Measurements from ENCODE around the gene TRIP10.

Gene TRIP10
- total RNA-seq, result 2.5 to 3.0 (median 2.9) reads per million in 3 donors

GRCh38 chr19:6739390-6739882 lies at the start of gene TRIP10:
TSS of gene TRIP10 (plus strand) at chr19:6739680. CDS start at chr19:6739762, 82 bp downstream.
- peak; percentile 75 to 85 (median 81) for DNase-seq
- peaks cover 41% of the 10 kb centered on the region for H3K4me1 ChIP-seq (ENCODE audit: control insufficient read depth, insufficient read depth, low read length, poor library complexity, severe bottlenecking)

GRCh38 chr19:6690160-6690885 lies 49.2 kb upstream of the TRIP10 start:
- Histone ChIP-seq H3K27me3 (replicated peaks; ENCODE audit: control insufficient read depth, insufficient read depth, low read length, poor library complexity, severe bottlenecking) (no peaks in the 10 kb centered on the region), H3K9me3 (ENCODE audit: control insufficient read depth, low read length) (no peaks in the 10 kb centered on the region), H3K36me3 (ENCODE audit: control insufficient read depth, insufficient read depth, low read length) (no peaks in the 10 kb centered on the region), H3K4me1 (ENCODE audit: control insufficient read depth, insufficient read depth, low read length, poor library complexity, severe bottlenecking) (no peaks in the 10 kb centered on the region), H3K27ac (ENCODE audit: insufficient read depth, low read length, poor library complexity, severe bottlenecking) (no peak overlapping the region), H3K4me3 (ENCODE audit: insufficient read depth, low read depth, low read length, poor library complexity, severe bottlenecking) (no peak overlapping the region)
- no peak for DNase-seq

More at GRCh38 chr19:6739390-6739882, at the start of gene TRIP10:
- no peaks in the 10 kb centered on the region for H3K9me3 ChIP-seq (ENCODE audit: control insufficient read depth, low read length)
- peak within 1 kb of the TSS; percentile 58 for H3K4me3 ChIP-seq (ENCODE audit: insufficient read depth, low read depth, low read length, poor library complexity, severe bottlenecking)
- H3K27ac ChIP-seq (ENCODE audit: insufficient read depth, low read length, poor library complexity, severe bottlenecking), result peak within 1 kb of the TSS; percentile 56
- H3K27me3 ChIP-seq (replicated peaks; ENCODE audit: control insufficient read depth, insufficient read depth, low read length, poor library complexity, severe bottlenecking), result no peaks in the 10 kb centered on the region
- H3K36me3 ChIP-seq (ENCODE audit: control insufficient read depth, insufficient read depth, low read length), result no peaks in the 10 kb centered on the region

- Histone ChIP-seq H3K4me3 (ENCODE audit: insufficient read depth, low read depth, low read length, poor library complexity, severe bottlenecking) (no peak overlapping the region), H3K9me3 (ENCODE audit: control insufficient read depth, low read length) (no peaks in the 10 kb centered on the region), H3K4me1 (ENCODE audit: control insufficient read depth, insufficient read depth, low read length, poor library complexity, severe bottlenecking) (no peaks in the 10 kb centered on the region), H3K27me3 (replicated peaks; ENCODE audit: control insufficient read depth, insufficient read depth, low read length, poor library complexity, severe bottlenecking) (no peaks in the 10 kb centered on the region), H3K36me3 (ENCODE audit: control insufficient read depth, insufficient read depth, low read length) (no peaks in the 10 kb centered on the region), H3K27ac (ENCODE audit: insufficient read depth, low read length, poor library complexity, severe bottlenecking) (no peak overlapping the region)
- no peak for DNase-seq
Measured at GRCh38 chr19:6691342-6691741, 48.1 kb upstream of the TRIP10 start.

- Histone ChIP-seq H3K36me3 (ENCODE audit: control insufficient read depth, insufficient read depth, low read length) (no peaks in the 10 kb centered on the region), H3K27me3 (replicated peaks; ENCODE audit: control insufficient read depth, insufficient read depth, low read length, poor library complexity, severe bottlenecking) (no peaks in the 10 kb centered on the region), H3K4me1 (ENCODE audit: control insufficient read depth, insufficient read depth, low read length, poor library complexity, severe bottlenecking) (no peaks in the 10 kb centered on the region), H3K4me3 (ENCODE audit: insufficient read depth, low read depth, low read length, poor library complexity, severe bottlenecking) (no peak overlapping the region), H3K9me3 (ENCODE audit: control insufficient read depth, low read length) (no peaks in the 10 kb centered on the region), H3K27ac (ENCODE audit: insufficient read depth, low read length, poor library complexity, severe bottlenecking) (no peak overlapping the region)
- no peak for DNase-seq
Measured at GRCh38 chr19:6692027-6692426, 47.5 kb upstream of the TRIP10 start.

- Histone ChIP-seq H3K27ac (ENCODE audit: insufficient read depth, low read length, poor library complexity, severe bottlenecking) (no peak overlapping the region), H3K27me3 (replicated peaks; ENCODE audit: control insufficient read depth, insufficient read depth, low read length, poor library complexity, severe bottlenecking) (no peaks in the 10 kb centered on the region), H3K9me3 (ENCODE audit: control insufficient read depth, low read length) (no peaks in the 10 kb centered on the region), H3K36me3 (ENCODE audit: control insufficient read depth, insufficient read depth, low read length) (no peaks in the 10 kb centered on the region), H3K4me1 (ENCODE audit: control insufficient read depth, insufficient read depth, low read length, poor library complexity, severe bottlenecking) (no peaks in the 10 kb centered on the region), H3K4me3 (ENCODE audit: insufficient read depth, low read depth, low read length, poor library complexity, severe bottlenecking) (no peak overlapping the region)
- no peak for DNase-seq
Measured at GRCh38 chr19:6693056-6693471, 46.4 kb upstream of the TRIP10 start.

GRCh38 chr19:6693681-6694080 lies 45.8 kb upstream of the TRIP10 start:
- H3K4me1 ChIP-seq (ENCODE audit: control insufficient read depth, insufficient read depth, low read length, poor library complexity, severe bottlenecking), result no peaks in the 10 kb centered on the region
- H3K9me3 ChIP-seq (ENCODE audit: control insufficient read depth, low read length), result no peaks in the 10 kb centered on the region
- no peak for DNase-seq
- H3K27ac ChIP-seq (ENCODE audit: insufficient read depth, low read length, poor library complexity, severe bottlenecking), result no peak overlapping the region
- H3K36me3 ChIP-seq (ENCODE audit: control insufficient read depth, insufficient read depth, low read length), result no peaks in the 10 kb centered on the region
- no peaks in the 10 kb centered on the region for H3K27me3 ChIP-seq (replicated peaks; ENCODE audit: control insufficient read depth, insufficient read depth, low read length, poor library complexity, severe bottlenecking)
- no peak overlapping the region for H3K4me3 ChIP-seq (ENCODE audit: insufficient read depth, low read depth, low read length, poor library complexity, severe bottlenecking)

GRCh38 chr19:6694147-6694815 lies 45.2 kb upstream of the TRIP10 start:
- Histone ChIP-seq H3K4me1 (ENCODE audit: control insufficient read depth, insufficient read depth, low read length, poor library complexity, severe bottlenecking) (no peaks in the 10 kb centered on the region), H3K27me3 (replicated peaks; ENCODE audit: control insufficient read depth, insufficient read depth, low read length, poor library complexity, severe bottlenecking) (no peaks in the 10 kb centered on the region), H3K36me3 (ENCODE audit: control insufficient read depth, insufficient read depth, low read length) (no peaks in the 10 kb centered on the region), H3K27ac (ENCODE audit: insufficient read depth, low read length, poor library complexity, severe bottlenecking) (no peak overlapping the region), H3K4me3 (ENCODE audit: insufficient read depth, low read depth, low read length, poor library complexity, severe bottlenecking) (no peak overlapping the region), H3K9me3 (ENCODE audit: control insufficient read depth, low read length) (no peaks in the 10 kb centered on the region)
- no peak for DNase-seq

GRCh38 chr19:6696239-6696820 lies 43.1 kb upstream of the TRIP10 start:
- H3K4me1 ChIP-seq (ENCODE audit: control insufficient read depth, insufficient read depth, low read length, poor library complexity, severe bottlenecking), result no peaks in the 10 kb centered on the region
- no peaks in the 10 kb centered on the region for H3K36me3 ChIP-seq (ENCODE audit: control insufficient read depth, insufficient read depth, low read length)
- H3K9me3 ChIP-seq (ENCODE audit: control insufficient read depth, low read length), result no peaks in the 10 kb centered on the region
- H3K4me3 ChIP-seq (ENCODE audit: insufficient read depth, low read depth, low read length, poor library complexity, severe bottlenecking), result no peak overlapping the region
- H3K27me3 ChIP-seq (replicated peaks; ENCODE audit: control insufficient read depth, insufficient read depth, low read length, poor library complexity, severe bottlenecking), result no peaks in the 10 kb centered on the region
- H3K27ac ChIP-seq (ENCODE audit: insufficient read depth, low read length, poor library complexity, severe bottlenecking), result no peak overlapping the region
- no peak for DNase-seq

GRCh38 chr19:6697291-6697690 lies 42.2 kb upstream of the TRIP10 start:
- Histone ChIP-seq H3K4me3 (ENCODE audit: insufficient read depth, low read depth, low read length, poor library complexity, severe bottlenecking) (no peak overlapping the region), H3K27ac (ENCODE audit: insufficient read depth, low read length, poor library complexity, severe bottlenecking) (no peak overlapping the region), H3K4me1 (ENCODE audit: control insufficient read depth, insufficient read depth, low read length, poor library complexity, severe bottlenecking) (no peaks in the 10 kb centered on the region), H3K36me3 (ENCODE audit: control insufficient read depth, insufficient read depth, low read length) (no peaks in the 10 kb centered on the region), H3K9me3 (ENCODE audit: control insufficient read depth, low read length) (no peaks in the 10 kb centered on the region), H3K27me3 (replicated peaks; ENCODE audit: control insufficient read depth, insufficient read depth, low read length, poor library complexity, severe bottlenecking) (no peaks in the 10 kb centered on the region)
- no peak for DNase-seq

GRCh38 chr19:6699935-6700334 lies 39.5 kb upstream of the TRIP10 start:
- DNase-seq, result no peak
- Histone ChIP-seq H3K9me3 (ENCODE audit: control insufficient read depth, low read length) (no peaks in the 10 kb centered on the region), H3K27ac (ENCODE audit: insufficient read depth, low read length, poor library complexity, severe bottlenecking) (no peak overlapping the region), H3K36me3 (ENCODE audit: control insufficient read depth, insufficient read depth, low read length) (no peaks in the 10 kb centered on the region), H3K4me1 (ENCODE audit: control insufficient read depth, insufficient read depth, low read length, poor library complexity, severe bottlenecking) (no peaks in the 10 kb centered on the region), H3K4me3 (ENCODE audit: insufficient read depth, low read depth, low read length, poor library complexity, severe bottlenecking) (no peak overlapping the region), H3K27me3 (replicated peaks; ENCODE audit: control insufficient read depth, insufficient read depth, low read length, poor library complexity, severe bottlenecking) (no peaks in the 10 kb centered on the region)
